ENCODE results near the gene ACTN4. TPM values are rescaled to one million over a fixed set of nuclear protein-coding genes. Genes with fewer than 3 reads are reported as not detected.

The ACTN4 gene
- polyA plus RNA-seq, 1 donor = 251 TPM

GRCh38 chr19:38678217-38678890 is 30.9 kb downstream of the ACTN4 start:
- DNase-seq = no peak

- no peak for DNase-seq
These were observed 31.5 kb downstream of the ACTN4 start for GRCh38 chr19:38678891-38679494.

GRCh38 chr19:38679839-38680238 is 32.4 kb downstream of the ACTN4 start:
- DNase-seq = no peak

- DNase-seq = no peak
These were observed 34.9 kb downstream of the ACTN4 start for GRCh38 chr19:38682195-38682867.

- DNase-seq = no peak
These were observed 35.5 kb downstream of the ACTN4 start for GRCh38 chr19:38682872-38683392.

GRCh38 chr19:38683393-38684077 is 36.1 kb downstream of the ACTN4 start:
- DNase-seq = no peak

- no peak for DNase-seq
These were observed 36.8 kb downstream of the ACTN4 start for GRCh38 chr19:38684078-38684861.

GRCh38 chr19:38684862-38685665 is 37.6 kb downstream of the ACTN4 start:
- no peak for DNase-seq

GRCh38 chr19:38685666-38686529 is 38.4 kb downstream of the ACTN4 start:
- DNase-seq = no peak

- no peak for DNase-seq
These were observed 39.1 kb downstream of the ACTN4 start for GRCh38 chr19:38686530-38686888.

GRCh38 chr19:38687837-38688378 is 40.5 kb downstream of the ACTN4 start:
- no peak for DNase-seq

GRCh38 chr19:38690146-38690545 is 42.7 kb downstream of the ACTN4 start:
- no peak for DNase-seq

GRCh38 chr19:38690832-38691231 is 43.4 kb downstream of the ACTN4 start:
- DNase-seq = no peak

GRCh38 chr19:38691938-38692457 is 44.5 kb downstream of the ACTN4 start:
- DNase-seq = no peak

- DNase-seq = no peak
These were observed 45.3 kb downstream of the ACTN4 start for GRCh38 chr19:38692458-38693379.

GRCh38 chr19:38693380-38694223 is 46.2 kb downstream of the ACTN4 start:
- no peak for DNase-seq

- DNase-seq = no peak
These were observed 47.9 kb downstream of the ACTN4 start for GRCh38 chr19:38695317-38695683.

All from hindlimb muscle (tissue), 1 donor.